ENCODE measurements around the gene DFFA.

DFFA gene

DNA sequence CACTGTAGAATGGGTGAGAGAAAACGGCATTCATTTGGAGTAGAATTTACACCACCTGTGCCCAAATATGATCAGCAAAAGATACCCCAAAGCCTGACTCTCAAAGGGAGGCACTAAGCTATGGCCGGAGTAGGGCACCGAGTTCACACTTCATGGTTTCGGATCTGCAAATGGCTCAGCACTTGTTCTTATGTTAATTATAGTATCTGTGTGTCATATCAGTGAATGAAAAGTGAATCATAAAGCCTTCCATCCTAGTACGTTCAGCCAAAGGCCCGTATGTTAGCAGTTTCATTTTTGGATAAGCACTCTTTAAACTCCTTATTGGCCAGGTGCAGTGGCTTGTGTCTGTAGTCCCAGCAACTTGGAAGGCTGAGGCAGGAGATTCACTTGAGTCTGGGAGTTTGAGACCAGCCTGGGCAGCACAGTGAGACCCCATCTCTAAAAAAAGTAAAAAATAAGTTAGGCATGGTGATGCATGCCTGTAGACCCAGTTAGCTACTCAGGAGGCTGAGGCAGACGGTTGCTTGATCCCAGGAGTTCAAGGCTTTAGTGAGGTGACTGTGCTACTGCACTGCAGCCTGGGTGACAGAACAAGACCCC lies 27.4 kb downstream of the DFFA start:
- no peaks in the 10 kb centered on the region for H3K9me3 ChIP-seq (ENCODE audit: control insufficient read depth, low read length)
- no peak overlapping the region for H3K27ac ChIP-seq (ENCODE audit: insufficient read depth, low read depth, low read length, poor library complexity, severe bottlenecking)
- 92 to 97% methylated on average over 7 of the region's 7 CpGs for whole genome bisulfite sequencing, 2 experiments
- peaks cover 2% of the 10 kb centered on the region for H3K4me1 ChIP-seq (ENCODE audit: control insufficient read depth, insufficient read depth, low read length)
- H3K4me3 ChIP-seq (ENCODE audit: insufficient read depth, low read depth, low read length): no peak overlapping the region
- peaks cover 10% of the 10 kb centered on the region for H3K36me3 ChIP-seq (ENCODE audit: control insufficient read depth, insufficient read depth, low read length)
- H3K27me3 ChIP-seq (ENCODE audit: control insufficient read depth, insufficient read depth, low read length, poor library complexity, severe bottlenecking): no peaks in the 10 kb centered on the region

DNA sequence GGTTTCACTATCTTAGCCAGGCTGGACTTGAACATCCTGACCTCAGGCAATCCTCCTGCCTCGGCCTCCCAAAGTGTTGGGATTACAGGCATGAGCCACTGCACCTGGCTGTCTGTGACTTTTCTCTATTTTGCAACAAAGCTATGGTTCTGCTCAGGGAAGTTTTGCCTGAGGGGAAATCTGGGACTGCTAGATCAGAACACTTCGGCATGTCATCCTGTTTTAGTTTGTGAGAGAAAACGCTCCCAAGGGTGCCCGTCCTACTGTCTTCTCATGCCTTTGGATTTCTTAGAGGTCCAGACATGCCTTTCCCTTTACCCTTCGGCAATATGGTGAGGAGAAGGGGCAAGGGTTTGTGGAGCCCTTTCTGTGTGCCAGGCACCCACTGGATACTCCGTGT lies 28.1 kb downstream of the DFFA start:
- Histone ChIP-seq H3K4me1 (ENCODE audit: control insufficient read depth, insufficient read depth, low read length) (no peaks in the 10 kb centered on the region), H3K27me3 (ENCODE audit: control insufficient read depth, insufficient read depth, low read length, poor library complexity, severe bottlenecking) (no peaks in the 10 kb centered on the region), H3K27ac (ENCODE audit: insufficient read depth, low read depth, low read length, poor library complexity, severe bottlenecking) (no peak overlapping the region), H3K4me3 (ENCODE audit: insufficient read depth, low read depth, low read length) (no peak overlapping the region), H3K9me3 (ENCODE audit: control insufficient read depth, low read length) (no peaks in the 10 kb centered on the region), H3K36me3 (ENCODE audit: control insufficient read depth, insufficient read depth, low read length) (peaks cover 11% of the 10 kb centered on the region)
- WGBS, 2 experiments: 95 to 96% methylated on average over 6 of the region's 6 CpGs

DNA sequence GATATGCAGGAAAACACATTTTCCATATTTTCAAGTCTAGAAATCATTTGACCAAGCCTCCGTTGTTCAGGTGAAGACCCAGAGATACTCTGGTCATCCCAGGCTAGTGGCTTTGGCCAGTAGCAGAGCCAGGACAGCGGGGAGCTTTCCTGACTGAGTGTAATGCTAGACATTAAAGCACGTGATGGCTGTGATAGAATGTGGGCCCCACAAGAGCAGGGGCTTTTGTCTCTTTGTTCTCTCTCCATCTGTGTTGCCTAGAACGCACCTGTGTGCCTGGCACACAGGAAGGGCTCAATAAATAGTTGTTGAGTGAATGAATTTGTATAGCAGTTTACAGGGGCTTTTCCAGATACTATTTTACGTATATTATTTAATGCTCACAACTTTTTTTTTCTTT lies 31.5 kb downstream of the DFFA start:
- Histone ChIP-seq H3K9me3 (ENCODE audit: control insufficient read depth, low read length) (no peaks in the 10 kb centered on the region), H3K27me3 (ENCODE audit: control insufficient read depth, insufficient read depth, low read length, poor library complexity, severe bottlenecking) (no peaks in the 10 kb centered on the region), H3K36me3 (ENCODE audit: control insufficient read depth, insufficient read depth, low read length) (peaks cover 11% of the 10 kb centered on the region), H3K27ac (ENCODE audit: insufficient read depth, low read depth, low read length, poor library complexity, severe bottlenecking) (no peak overlapping the region), H3K4me3 (ENCODE audit: insufficient read depth, low read depth, low read length) (no peak overlapping the region), H3K4me1 (ENCODE audit: control insufficient read depth, insufficient read depth, low read length) (no peaks in the 10 kb centered on the region)
- 92 to 95% methylated on average over 5 of the region's 5 CpGs for WGBS, 2 experiments

DNA sequence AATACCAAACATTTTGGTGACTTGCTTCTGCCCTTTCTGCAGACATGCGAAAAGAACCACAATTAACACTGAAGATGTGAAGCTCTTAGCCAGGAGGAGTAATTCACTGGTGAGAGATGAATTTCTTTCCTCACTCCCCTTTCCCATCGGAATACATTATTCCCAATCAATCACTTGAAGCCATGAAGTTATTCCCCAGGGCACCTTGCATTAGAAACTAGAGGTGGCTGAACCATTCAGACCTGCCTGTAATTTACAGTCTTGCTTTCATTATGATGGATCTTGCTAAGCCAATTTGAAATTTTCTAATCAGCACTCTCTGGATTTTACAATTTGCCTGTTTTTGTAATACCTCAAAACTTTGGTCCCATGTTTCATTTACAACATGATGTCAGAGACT lies 32.0 kb downstream of the DFFA start:
- peaks cover 11% of the 10 kb centered on the region for H3K36me3 ChIP-seq (ENCODE audit: control insufficient read depth, insufficient read depth, low read length)
- H3K4me3 ChIP-seq (ENCODE audit: insufficient read depth, low read depth, low read length): no peak overlapping the region
- H3K27ac ChIP-seq (ENCODE audit: insufficient read depth, low read depth, low read length, poor library complexity, severe bottlenecking): no peak overlapping the region
- no peaks in the 10 kb centered on the region for H3K9me3 ChIP-seq (ENCODE audit: control insufficient read depth, low read length)
- 97 to 98% methylated on average over 2 of the region's 2 CpGs for WGBS, 2 experiments
- H3K4me1 ChIP-seq (ENCODE audit: control insufficient read depth, insufficient read depth, low read length): no peaks in the 10 kb centered on the region
- no peaks in the 10 kb centered on the region for H3K27me3 ChIP-seq (ENCODE audit: control insufficient read depth, insufficient read depth, low read length, poor library complexity, severe bottlenecking)

DNA sequence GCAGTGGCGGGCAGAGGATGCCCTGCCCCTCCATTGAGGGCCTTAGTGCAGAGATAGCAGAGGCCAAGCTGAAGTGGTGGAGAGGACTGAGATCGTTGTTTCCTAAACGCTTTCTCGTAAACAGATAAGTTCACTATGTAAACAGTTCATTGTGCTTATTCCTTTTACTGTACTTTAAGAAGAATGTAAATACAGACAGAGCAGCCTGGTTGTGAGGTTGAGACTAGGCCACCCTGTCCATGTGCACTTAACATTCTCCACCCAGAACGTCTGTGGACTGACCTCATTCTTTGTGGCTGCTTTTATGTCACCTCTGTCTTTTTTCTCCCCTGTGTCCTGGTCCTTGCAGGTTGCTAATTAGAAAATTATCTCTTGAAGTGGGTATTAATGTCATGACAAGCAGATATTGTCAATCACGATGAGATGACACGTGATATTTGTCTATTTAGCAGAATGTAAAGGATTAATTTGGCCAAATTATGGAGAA lies 33.6 kb downstream of the DFFA start:
- no peaks in the 10 kb centered on the region for H3K9me3 ChIP-seq (ENCODE audit: control insufficient read depth, low read length)
- no peaks in the 10 kb centered on the region for H3K27me3 ChIP-seq (ENCODE audit: control insufficient read depth, insufficient read depth, low read length, poor library complexity, severe bottlenecking)
- 91 to 93% methylated on average over 7 of the region's 7 CpGs for WGBS, 2 experiments
- no peak overlapping the region for H3K27ac ChIP-seq (ENCODE audit: insufficient read depth, low read depth, low read length, poor library complexity, severe bottlenecking)
- no peak overlapping the region for H3K4me3 ChIP-seq (ENCODE audit: insufficient read depth, low read depth, low read length)
- no peaks in the 10 kb centered on the region for H3K4me1 ChIP-seq (ENCODE audit: control insufficient read depth, insufficient read depth, low read length)
- peaks cover 11% of the 10 kb centered on the region for H3K36me3 ChIP-seq (ENCODE audit: control insufficient read depth, insufficient read depth, low read length)

DNA sequence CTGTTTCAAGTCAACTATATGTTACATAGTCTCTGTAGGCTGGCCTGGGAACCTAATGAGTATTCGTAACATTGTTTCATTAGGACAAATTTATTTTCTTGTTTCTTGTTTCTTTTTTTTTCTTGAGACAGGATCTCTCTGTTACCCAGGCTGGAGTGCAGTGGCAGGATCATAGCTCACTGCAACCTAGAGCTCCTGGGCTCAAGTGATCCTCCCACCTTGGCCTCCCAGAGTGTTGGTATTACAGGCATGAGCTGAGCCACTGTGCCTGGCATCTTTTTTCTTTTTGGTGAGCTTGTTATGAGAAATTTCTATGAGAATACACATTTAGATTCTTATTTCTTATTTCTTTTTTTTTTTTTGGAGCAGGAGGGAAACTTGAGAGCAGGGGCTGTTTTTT lies 35.3 kb downstream of the DFFA start:
- H3K4me1 ChIP-seq (ENCODE audit: control insufficient read depth, insufficient read depth, low read length): no peaks in the 10 kb centered on the region
- H3K27me3 ChIP-seq (ENCODE audit: control insufficient read depth, insufficient read depth, low read length, poor library complexity, severe bottlenecking): no peaks in the 10 kb centered on the region
- no peak overlapping the region for H3K4me3 ChIP-seq (ENCODE audit: insufficient read depth, low read depth, low read length)
- 92 to 100% methylated on average over 1 of the region's 1 CpG for WGBS, 2 experiments
- H3K27ac ChIP-seq (ENCODE audit: insufficient read depth, low read depth, low read length, poor library complexity, severe bottlenecking): no peak overlapping the region
- H3K9me3 ChIP-seq (ENCODE audit: control insufficient read depth, low read length): no peaks in the 10 kb centered on the region
- peaks cover 11% of the 10 kb centered on the region for H3K36me3 ChIP-seq (ENCODE audit: control insufficient read depth, insufficient read depth, low read length)

DNA sequence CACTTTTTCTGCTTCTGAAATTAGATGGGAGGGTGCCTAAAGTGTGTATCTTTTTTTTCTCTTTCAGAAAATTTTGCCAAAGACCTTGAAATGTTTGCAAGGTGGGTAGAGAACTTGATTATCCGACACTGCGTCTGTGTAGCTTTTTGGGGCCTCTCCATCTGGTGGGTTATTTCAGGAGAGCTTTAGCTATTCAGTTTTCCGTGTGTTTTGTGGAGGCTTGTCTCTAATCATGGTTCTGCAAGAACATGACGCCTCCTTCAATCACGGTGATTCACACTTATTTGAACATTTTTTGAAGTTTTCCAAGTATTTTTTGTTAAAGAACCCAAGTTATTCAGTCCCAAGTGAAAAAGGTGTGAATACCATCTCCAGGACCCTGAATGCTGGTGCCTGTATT lies 37.7 kb downstream of the DFFA start:
- H3K4me1 ChIP-seq (ENCODE audit: control insufficient read depth, insufficient read depth, low read length): peaks cover 3% of the 10 kb centered on the region
- no peaks in the 10 kb centered on the region for H3K36me3 ChIP-seq (ENCODE audit: control insufficient read depth, insufficient read depth, low read length)
- 94 to 95% methylated on average over 5 of the region's 5 CpGs for WGBS, 2 experiments
- H3K9me3 ChIP-seq (ENCODE audit: control insufficient read depth, low read length): no peaks in the 10 kb centered on the region
- H3K27ac ChIP-seq (ENCODE audit: insufficient read depth, low read depth, low read length, poor library complexity, severe bottlenecking): no peak overlapping the region
- no peaks in the 10 kb centered on the region for H3K27me3 ChIP-seq (ENCODE audit: control insufficient read depth, insufficient read depth, low read length, poor library complexity, severe bottlenecking)
- no peak overlapping the region for H3K4me3 ChIP-seq (ENCODE audit: insufficient read depth, low read depth, low read length)

DNA sequence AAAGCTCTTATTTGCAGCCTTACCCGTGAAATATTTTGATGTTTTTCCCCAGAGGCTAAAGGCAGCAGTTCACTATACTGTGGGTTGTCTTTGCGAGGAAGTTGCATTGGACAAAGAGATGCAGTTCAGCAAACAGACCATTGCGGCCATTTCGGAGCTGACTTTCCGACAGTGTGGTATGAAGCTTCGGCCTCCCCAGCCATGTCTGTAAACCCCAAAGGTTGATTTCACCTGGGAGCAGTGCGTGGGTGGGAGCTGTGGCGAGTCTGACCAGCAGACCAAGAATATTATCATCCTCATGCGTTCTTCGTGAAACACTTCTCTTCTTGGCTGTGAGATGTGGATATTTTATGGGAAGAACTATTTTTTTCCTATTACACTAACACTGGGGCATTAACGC lies 38.5 kb downstream of the DFFA start:
- Histone ChIP-seq H3K36me3 (ENCODE audit: control insufficient read depth, insufficient read depth, low read length) (no peaks in the 10 kb centered on the region), H3K27me3 (ENCODE audit: control insufficient read depth, insufficient read depth, low read length, poor library complexity, severe bottlenecking) (no peaks in the 10 kb centered on the region), H3K4me1 (ENCODE audit: control insufficient read depth, insufficient read depth, low read length) (peaks cover 3% of the 10 kb centered on the region), H3K4me3 (ENCODE audit: insufficient read depth, low read depth, low read length) (no peak overlapping the region), H3K9me3 (ENCODE audit: control insufficient read depth, low read length) (no peaks in the 10 kb centered on the region), H3K27ac (ENCODE audit: insufficient read depth, low read depth, low read length, poor library complexity, severe bottlenecking) (no peak overlapping the region)
- WGBS, 2 experiments: 93 to 96% methylated on average over 8 to 10 of the region's 11 CpGs

DNA sequence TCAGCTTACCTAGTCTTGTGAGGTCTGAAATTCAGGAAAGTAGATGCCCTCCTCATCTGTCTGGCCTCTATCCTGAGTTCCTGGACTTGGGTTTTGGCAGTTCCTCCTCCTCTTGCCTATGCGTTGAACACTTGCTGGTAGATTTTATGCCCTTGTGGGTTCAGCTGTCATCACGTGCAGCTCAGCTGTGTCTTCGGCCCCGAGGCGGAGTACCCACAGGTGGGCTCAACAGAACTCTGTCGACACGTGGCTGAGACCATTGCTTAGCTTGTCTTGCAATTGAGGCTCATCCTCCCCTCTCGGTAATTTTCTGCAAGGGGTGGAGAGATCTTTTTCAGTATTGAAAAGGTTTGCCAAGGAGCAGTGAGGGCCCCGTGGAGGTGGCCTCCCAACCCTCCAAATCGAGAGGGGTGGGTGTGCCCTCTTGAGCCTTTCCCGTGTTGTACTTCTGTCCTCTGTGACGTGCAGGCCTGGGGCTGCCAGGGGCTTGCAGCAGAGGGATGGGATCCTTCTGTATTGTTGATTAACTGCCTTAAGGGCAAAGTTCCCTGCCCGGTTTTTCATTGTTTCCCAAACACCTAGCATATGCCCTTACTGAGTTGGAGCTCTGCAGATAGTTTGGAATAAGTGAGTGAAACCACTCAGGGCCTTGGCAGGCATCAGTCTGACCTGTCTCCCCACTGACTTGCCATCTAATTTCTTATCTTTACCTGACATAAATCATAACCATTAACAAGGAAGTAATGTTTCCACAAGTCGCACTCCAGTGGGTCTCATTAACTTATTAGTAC lies 39.2 kb downstream of the DFFA start:
- Histone ChIP-seq H3K27ac (ENCODE audit: insufficient read depth, low read depth, low read length, poor library complexity, severe bottlenecking) (no peak overlapping the region), H3K27me3 (ENCODE audit: control insufficient read depth, insufficient read depth, low read length, poor library complexity, severe bottlenecking) (no peaks in the 10 kb centered on the region), H3K4me1 (ENCODE audit: control insufficient read depth, insufficient read depth, low read length) (peaks cover 3% of the 10 kb centered on the region), H3K36me3 (ENCODE audit: control insufficient read depth, insufficient read depth, low read length) (no peaks in the 10 kb centered on the region), H3K4me3 (ENCODE audit: insufficient read depth, low read depth, low read length) (no peak overlapping the region), H3K9me3 (ENCODE audit: control insufficient read depth, low read length) (no peaks in the 10 kb centered on the region)
- WGBS, 2 experiments: 90 to 91% methylated on average over 14 of the region's 14 CpGs

DNA sequence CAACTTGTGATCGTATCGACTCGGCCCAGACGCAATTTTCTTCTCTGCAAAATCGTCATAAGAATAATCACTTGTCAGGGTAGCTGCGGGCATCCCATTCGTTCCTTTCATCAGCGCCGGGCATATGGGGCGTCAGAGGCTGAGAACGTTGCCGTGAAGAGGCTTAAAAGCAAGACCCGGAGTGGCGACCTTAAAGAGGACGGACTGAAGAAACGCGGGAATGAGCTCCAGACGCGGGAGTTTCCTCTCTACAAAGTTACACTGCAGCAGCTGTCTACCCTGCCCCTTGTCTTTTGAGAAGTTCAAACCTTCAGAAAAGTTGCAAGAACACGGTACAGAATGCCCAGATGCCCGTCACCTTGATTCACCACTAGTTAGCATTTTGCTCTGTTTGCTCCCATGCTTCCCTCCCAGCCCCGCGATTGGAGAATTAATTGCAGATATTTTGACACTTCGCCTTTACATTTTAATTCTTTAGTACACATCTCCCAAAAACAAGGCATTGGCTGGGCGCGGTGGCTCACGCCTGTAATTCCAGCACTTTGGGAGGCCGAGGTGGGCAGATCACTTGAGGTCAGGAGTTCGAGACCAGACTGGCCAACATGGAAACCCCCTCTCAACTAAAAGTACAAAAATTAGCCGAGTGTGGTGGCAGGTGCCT lies 41.1 kb downstream of the DFFA start:
- 31 to 32% methylated on average over 30 of the region's 30 CpGs for WGBS, 2 experiments
- Histone ChIP-seq H3K9me3 (ENCODE audit: control insufficient read depth, low read length) (no peaks in the 10 kb centered on the region), H3K27me3 (ENCODE audit: control insufficient read depth, insufficient read depth, low read length, poor library complexity, severe bottlenecking) (no peaks in the 10 kb centered on the region), H3K4me1 (ENCODE audit: control insufficient read depth, insufficient read depth, low read length) (peaks cover 3% of the 10 kb centered on the region), H3K36me3 (ENCODE audit: control insufficient read depth, insufficient read depth, low read length) (no peaks in the 10 kb centered on the region), H3K27ac (ENCODE audit: insufficient read depth, low read depth, low read length, poor library complexity, severe bottlenecking) (peak overlapping the region; percentile 87), H3K4me3 (ENCODE audit: insufficient read depth, low read depth, low read length) (peak overlapping the region; percentile 55)

All from ectodermal cell (in vitro differentiated cells).